HG02973 (cell line): ENCODE results near the gene TEX53.

ENCODE experiments used
- ATAC-seq: cut with Tn5 transposase; IDR thresholded peaks from one replicate; pipeline ENCODE4 v1.9.1; 2021; ENCODE audit warnings: moderate library complexity; ENCODE audit not compliant: unreplicated experiment

Gene TEX53

GRCh38 chr9:114641967-114642366 lies 15.6 kb downstream of the TEX53 start:
- no peak for ATAC-seq

DNA sequence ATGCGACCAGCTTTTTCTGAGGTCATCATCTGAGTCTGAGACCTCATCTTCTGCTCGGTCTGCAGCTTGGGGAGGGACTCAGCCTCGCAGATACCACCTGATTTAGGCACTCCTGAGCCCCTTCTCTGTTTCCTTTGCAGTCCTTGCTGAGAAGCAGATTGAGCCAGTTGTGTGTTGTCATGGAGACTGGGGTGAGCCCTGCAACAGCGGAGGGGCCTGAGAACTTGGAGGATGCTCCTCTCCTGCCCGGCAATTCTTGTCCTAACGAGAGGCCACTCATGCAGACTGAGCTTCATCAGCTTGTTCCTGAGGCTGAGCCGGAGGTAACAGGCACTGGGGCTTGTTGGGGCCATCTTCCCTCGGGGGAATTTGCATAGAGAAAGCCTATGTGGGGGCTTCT lies 19.2 kb downstream of the TEX53 start:
- ATAC-seq = no peak

GRCh38 chr9:114634387-114634786 lies 23.2 kb downstream of the TEX53 start:
- ATAC-seq = no peak

GRCh38 chr9:114633438-114634089 lies 24.0 kb downstream of the TEX53 start:
- no peak for ATAC-seq

DNA sequence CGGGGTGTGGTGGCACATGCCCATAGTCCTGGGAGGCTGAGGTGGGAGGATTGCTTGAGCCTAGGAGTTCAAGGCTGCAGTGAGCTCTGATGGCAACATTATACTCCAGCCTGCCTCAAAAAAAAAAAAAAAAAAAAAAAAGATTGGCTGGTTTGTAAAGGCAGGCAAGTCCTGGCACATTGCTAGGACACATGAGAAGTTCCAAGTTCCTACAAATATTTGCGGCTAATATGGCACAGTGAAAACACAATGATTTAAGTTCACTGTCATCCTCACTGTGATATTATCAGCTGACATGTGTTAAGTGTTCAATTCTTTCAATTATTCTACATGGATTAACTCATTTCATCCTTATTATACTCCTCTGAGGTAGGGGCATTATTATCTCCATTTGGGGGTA lies 26.4 kb downstream of the TEX53 start:
- ATAC-seq = no peak

DNA sequence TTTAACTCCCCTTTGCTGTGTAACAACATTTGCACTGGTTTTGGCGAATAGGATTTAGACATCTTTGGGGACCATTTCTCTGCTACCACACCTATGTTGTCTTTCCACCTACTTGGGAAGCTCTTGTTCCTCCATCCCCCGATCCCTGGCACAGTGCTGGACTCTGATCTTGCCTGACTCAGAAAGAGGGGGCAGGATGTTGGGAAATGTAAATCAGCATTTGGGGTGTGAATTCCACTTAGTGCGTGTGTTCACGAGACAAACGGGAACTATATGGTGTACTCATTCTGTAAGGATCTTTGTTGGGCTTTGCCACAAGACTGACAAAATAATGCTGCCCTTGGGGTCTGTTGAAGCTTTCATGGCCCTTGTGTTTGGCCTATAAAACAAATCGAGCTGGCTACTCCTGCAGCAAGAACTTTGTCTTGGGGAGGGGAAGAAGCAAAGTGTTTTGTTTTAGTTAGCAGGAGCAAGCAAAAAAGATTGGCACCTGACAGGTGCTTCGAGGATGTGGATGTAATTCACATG lies 28.0 kb downstream of the TEX53 start:
- ATAC-seq = no peak

GRCh38 chr9:114627553-114627952 lies 30.1 kb downstream of the TEX53 start:
- ATAC-seq = no peak

GRCh38 chr9:114626415-114627020 lies 31.1 kb downstream of the TEX53 start:
- no peak for ATAC-seq

- no peak for ATAC-seq
These were observed 32.9 kb downstream of the TEX53 start for GRCh38 chr9:114624677-114625076.

DNA sequence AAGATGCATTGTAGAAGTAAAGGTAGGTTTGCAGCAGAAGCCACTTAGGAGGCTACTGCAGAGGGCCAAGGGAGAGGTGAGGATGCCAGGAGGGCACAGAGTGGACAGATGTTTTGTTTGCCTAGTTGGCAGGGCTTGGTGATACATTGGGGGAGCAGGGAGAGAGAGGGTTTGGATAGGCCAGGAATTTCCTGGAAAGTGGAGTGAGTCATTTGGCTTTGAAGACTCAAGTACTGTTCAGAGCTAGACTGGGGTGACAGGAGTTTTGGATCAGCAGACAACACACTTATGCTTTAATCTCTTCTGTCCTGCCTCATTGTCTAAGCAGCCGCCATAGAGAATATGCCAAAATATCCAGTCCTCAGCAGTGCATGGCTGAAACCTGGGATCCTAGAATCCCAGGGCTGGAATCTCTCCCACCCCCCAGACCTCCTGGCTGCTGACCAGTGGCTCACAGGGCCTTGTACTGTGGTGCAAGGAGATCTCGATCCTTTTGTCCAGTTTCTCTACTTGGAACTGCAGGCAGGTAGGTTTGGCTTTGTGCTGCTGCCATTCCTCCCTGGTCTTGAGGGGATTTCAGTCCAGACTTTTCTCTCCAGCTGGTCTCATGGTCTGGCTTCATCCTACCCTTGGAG lies 35.5 kb downstream of the TEX53 start:
- ATAC-seq = no peak

DNA sequence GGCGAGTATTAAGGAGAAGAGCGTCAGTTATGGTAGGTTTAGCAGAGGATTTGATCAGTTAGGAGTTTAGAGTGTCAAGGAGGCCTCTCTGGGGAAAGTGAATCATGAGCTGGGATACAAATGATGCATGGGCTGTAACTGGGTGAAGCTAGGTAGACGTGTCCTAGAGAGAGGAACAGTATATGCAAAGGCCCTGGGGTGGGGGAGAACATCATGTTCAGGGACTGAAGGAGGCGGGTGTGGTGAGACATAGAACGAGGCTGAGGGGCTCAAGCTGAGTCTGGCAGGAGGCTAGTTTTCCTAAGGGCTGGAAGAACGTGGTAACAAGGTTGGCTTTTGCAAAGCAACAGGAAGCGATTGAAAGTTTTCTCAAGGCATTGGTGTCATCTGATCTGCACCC lies 36.0 kb downstream of the TEX53 start:
- ATAC-seq = no peak

DNA sequence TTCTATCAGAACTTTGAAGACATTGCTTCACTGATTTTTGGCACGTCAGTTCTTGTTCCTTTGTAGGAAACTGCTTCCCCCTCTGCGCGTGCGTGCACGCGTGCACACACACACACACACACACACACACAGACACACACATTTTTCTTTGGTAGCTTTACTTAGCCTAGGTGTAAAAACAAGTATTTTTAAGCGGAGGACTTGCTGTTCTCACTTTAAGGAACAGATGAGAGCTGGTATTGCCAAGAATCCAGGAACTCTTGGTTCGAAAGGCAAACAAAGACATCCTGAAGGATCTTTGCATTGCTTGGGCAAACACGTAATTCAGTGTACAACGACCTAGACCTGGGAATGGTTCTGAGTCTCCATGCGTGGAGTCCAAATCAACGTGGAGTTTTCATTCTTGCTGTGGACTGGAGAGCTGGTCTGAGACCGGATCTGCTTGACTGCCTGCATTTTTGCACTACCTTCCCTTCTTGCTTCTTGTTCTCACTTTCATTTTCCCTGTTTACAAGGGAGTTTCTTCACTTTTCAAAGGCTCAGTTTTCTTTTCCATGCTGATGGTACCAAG lies 38.3 kb downstream of the TEX53 start:
- peak; percentile 54 for ATAC-seq

- ATAC-seq = peak; percentile 61
These were observed 40.7 kb downstream of the TEX53 start for GRCh38 chr9:114616684-114617520.

DNA sequence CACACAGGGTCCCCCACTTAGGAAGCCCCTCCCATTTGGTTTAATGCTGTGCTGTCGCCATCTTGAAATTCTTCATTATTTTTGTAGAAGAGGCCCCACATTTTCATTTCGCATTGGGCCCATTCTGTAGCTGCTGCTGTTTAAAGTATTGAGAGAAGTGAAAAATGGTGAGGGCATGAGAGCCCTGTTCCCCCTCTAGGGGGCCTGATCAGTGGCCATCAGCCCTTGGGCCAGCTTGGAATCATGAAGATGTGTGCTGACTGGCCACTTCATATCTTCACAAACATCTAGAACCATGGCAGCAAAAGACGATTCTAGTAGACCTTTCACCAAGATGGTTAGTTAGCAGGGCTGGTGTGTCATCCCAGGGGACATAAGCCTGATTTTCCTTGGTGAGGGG lies 43.2 kb downstream of the TEX53 start:
- ATAC-seq = no peak

- ATAC-seq = no peak
These were observed 43.7 kb downstream of the TEX53 start for GRCh38 chr9:114613919-114614318.

- ATAC-seq = no peak
These were observed 44.5 kb downstream of the TEX53 start for GRCh38 chr9:114613087-114613486.

GRCh38 chr9:114612272-114612923 lies 45.2 kb downstream of the TEX53 start:
- no peak for ATAC-seq

DNA sequence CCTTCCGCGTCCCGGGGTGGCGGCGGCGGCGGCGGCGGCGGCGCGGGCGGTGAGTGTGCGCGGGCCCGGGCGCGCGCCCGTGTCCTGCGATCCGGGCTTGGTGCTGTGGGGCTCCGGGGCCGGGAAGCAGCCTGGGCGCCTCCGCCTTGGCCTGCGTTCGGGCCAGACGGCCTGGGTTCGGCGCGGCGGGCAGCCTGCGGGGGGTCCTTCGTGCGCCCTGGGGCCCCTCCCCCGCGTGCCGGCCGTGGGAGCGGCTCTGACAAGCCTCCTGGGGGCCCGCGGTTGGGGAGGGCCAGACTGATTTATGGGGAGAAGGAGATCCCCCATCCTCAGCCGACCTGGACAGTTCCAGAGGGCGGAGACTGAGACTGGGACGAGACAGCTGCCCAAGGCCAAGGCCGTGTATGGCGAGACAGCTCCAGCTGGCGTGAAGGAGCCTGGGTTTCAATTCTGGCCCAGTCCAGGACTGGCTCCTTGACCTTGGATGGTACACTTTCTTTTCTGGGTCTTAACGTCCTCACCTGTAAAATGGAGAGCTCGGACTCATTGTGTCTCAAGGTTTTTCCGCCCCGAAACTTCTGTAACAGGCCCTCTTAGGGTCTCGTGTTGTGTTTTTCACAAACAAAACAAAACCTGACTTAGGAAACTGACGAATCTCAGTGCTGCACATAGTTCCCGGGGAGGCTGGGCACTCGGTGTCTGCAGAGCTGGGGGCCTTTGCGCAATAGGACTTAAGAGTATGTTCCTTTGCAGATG lies 45.9 kb downstream of the TEX53 start:
- ATAC-seq = peak; percentile 41

DNA sequence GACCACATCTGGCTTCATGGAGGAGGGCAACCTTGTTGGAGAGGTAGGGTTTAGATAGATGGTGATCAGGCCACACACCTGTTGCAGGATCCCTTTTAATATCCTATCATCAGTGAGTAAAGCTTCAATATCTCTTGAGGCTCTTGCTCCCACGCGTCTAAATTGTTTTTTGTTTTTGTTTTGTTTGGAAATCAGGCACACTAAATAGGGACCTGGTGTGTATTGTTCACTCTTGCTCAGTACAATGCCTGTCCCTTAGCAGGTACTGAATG lies 49.1 kb downstream of the TEX53 start:
- no peak for ATAC-seq
